Putamen (tissue), 1 donor: ENCODE results near the gene CHST6.
"Not testable (repeated sequence)": the region's sequence is repeated elsewhere in the genome, so short reads cannot be mapped to it uniquely, and the experiment has no call there.

ENCODE experiments used
- DNase-seq: peaks from one replicate; pipeline ENCODE4 v3.0.0-alpha.2; 2016; ENCODE audit warnings: low spot score

Gene CHST6

DNA sequence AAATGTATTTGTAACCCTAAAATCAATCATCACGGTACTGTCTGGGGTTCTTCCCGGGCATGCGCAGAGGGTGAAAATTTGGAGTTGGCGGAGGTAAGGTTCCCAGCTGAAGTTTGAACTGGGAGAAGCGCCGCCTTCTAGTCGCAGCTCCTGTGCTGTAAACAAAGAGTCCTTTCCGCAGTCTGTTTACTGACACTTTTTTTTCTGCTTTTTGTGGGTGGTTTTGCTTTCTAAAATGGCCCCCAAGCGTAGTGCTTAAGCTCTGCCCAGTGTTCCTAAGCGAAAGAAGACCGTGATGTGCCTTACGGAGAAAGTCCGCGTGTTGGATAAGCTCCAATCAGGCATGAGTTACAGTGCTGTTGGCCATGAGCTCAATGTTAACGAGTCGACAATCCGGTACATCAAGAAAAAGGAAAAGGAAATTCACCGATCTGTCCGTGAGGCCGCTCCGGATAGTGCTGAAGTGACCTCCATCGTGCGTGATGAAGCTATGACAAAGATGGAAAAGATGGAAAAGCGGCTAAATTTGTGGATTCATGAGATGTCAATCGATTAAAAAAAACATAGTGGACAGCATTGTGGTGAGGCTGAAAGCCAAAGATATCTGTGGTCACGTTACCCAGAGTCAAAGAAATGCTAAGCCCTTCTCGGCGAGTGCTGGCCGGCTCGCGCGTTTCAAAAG, 61.4 kb downstream of the CHST6 start:
- DNase-seq = peak; percentile 88

DNA sequence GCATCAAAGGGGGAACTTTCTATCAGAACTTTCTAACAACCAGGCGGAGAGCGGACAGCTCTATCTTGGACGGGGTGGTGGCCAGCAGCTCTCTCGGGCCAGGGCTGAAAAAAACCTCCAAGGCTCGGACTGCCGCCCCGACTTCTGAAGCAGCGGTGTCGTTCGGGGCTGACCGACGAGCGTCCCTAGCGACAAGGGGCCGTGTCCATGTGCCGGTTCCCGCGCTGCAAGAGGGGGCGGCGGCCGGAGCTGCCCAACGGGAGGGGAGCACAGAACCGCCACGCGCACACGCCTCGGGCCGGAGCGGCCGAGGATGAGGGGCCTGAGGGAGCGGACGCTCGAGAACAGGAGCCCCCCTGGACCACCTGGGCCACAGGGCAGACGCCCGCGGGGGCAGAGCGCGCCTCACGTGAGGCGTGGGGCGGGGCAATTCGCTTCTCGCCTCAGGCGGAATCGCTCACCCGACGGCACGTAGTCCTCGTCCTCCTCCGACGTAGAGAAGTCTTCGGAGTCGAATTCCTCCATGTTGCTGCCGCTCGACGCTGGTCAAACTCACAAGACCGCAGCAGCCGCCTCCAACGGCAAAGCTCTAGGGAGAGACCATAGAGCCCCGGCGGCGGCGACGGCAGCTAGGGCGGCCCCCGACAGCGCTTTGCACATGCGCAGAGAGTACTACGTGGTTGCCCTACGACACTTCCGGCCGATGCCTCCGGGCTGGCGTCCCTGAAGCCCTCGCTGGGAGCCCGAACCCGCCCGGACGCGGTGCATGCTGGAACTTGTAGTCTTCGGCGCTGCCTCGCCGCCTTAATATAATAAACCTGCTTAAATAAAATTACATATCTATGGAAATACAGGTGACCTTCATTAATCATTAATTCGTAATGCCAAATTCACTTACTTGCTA, 62.2 kb downstream of the CHST6 start, which contains the start of gene CFDP1:
Gene CFDP1 (minus strand): TSS at position 676 of the 904 bp plus-strand sequence. CDS start 151 bp downstream, at position 525.
- peak; percentile 96 for DNase-seq

DNA sequence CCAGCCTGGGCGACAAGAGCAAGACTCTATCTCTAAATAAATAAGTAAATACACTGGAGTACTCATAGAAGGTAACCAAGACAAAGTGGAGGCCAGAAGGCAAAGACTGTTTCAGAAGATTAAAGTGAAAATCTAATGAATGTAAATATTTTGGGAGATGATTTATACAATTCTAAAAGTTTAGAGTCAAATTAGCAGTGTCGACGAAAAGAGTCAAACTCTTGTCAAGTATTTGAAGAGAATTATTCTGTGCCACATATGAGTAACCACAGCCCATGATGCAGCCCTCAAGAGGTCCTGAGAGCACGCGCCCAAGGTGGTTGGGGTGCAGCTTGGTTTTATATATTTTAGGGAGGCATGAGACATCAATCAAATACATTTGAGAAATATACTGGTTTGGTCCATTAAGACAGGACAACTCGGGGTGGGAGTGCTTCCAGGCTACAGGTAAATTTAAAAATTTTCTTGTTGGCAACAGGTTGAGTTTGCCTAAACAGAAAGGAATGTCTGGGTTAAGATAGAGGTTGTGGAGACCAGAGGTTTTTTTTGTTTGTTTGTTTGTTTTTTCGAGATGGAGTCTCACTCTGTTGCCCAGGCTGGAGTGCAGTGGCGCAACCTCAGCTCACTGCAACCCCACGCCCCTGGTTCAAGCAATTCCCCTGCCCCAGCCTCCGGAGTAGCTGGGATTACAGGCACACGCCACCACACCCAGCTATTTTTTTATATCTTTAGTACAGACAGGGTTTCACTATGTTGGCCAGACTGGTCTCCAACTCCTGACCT, 65.4 kb downstream of the CHST6 start:
- no peak for DNase-seq

DNA sequence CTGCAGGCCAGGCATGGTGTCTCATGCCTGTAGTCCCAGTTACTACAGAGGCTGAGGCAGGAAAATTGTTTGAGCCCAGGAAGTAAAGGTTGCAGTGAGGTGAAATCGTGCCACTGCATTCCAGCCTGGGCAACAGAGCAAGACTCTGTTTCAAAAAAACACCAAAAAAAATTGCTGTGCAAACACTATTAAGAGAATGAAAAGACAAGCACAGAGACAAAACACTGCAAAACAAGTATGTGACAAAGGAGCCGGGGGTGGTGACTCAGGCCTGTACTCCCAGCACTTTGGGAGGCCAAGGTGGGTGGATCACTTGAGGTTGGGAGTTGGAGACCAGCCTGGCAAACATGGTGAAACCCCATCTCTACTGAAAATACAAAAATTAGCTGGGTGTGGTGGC, 68.7 kb downstream of the CHST6 start:
- DNase-seq = not testable (repeated sequence)

DNA sequence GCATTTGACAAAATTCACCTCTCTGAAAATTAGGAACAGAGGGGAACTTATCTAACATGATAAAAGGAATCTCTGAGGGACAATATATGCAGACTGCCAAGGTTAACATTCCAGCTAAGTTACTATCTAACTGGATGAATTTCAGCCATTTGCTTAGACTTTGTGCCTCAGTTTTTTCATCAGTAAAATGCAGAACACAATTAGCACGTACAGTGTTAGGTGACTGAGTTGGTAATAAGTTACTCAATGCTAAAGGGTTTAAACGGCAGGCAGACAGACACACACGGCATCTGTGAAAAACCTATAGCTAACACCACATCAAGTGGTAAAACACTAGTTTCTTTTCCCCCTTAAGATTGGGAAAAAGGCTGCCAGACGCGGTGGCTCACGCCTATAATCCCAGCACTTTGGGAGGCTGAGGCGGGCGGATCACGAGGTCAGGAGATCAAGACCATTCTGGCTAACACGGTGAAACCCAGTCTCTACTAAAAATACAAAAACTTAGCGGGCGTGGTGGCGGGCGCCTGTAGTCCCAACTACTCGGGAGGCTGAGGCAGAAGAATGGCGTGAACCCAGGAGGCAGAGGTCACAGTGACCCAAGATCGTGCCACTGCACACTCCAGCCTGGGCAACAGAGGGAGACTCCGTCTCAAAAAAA, 71.0 kb downstream of the CHST6 start:
- DNase-seq = not testable (repeated sequence)

DNA sequence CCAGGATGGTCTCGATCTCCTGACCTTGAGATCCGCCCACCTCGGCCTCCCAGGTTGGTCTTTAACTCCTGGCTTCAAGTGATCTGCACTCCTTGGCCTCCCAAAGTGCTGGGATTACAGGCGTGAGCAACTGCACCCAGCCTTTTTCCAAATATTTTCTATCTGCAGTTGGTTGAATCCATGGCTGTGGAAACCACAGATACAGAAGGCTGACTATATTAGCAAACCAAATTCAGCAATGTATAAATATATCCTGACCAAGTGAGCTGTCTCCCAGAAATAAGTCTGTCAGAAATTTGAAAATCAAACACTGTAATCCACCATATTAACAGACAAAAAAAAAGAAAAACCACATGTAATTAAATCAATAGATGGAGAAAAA, 71.5 kb downstream of the CHST6 start:
- no peak for DNase-seq
